Cerebellar nuclear complex (tissue), 1 donor: ENCODE results near the gene WNT7B.

Experiments used
- DNase-seq, 2 experiments: peaks; one replicate each; lab custom pipeline; 2025; lab: John Stamatoyannopoulos, UW

Gene WNT7B

DNA sequence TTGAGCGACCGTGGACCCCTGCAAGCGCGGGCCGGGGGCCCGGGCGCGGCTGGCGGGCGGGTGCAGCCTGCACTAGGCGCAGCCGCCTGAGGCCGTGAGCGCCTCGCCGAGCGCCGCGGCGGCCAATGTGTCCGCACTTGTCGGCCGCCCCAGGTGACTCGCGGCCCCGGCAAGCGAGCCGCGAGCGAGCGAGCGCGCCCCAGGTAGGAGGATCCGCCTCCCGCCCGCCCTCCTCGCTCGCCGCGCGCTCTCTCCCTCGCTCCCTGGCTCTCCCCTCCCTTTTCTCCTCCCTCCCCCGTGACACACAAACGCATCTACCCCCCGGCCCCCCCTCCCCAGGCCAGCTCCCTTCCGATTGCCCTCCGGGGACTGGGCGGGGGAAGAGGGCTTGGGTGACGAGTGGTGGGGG, at the start of gene WNT7B:
TSS of gene WNT7B (minus strand) at position 160 of the 409 bp plus-strand sequence. CDS start 408 bp downstream, outside the sequence.
- no peak for DNase-seq

DNA sequence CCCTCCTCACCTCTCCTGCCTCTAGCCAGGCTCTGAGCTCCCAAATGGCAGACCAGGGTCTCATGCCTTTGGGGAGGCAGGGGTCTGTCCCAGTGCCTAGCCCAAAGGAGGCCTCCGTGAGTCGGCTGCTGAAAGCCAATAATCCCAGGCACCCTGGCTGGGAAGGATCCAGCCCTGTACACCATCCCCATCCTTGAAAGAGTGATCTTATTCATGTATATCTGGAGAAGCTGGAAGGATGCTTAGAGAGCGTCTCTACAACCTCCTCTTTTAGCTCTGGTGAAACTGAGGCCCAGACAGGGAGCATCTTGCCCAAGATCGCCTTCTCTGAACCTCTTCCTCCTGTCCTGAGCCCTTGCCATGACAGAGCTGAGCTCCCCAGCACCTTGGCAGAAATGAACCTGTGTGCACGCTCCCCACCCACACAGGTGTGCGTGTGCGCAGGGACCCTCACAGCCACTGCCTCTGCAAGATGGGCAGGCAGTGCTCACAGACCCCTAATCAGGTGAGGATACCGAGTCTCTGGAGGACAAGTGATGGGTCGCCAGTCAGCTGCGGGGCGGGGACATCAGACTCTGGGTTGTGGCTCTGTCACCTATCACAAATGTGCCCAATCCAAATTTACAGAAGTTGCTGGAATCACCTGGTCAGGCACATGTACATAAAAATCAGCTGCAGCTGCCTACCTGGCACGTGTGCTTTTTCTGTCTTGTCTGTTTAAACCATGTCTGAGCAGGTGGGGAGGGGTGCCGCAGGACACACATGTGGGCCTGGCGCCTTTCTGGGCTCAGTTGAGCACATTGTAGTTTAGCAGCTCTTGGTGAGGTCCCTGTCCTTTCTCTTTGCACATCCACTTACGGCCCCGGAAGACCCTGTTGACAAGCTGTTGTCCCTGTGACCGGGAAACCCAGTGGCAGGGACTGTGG, 49.3 kb upstream of the WNT7B start:
- no peak for DNase-seq

DNA sequence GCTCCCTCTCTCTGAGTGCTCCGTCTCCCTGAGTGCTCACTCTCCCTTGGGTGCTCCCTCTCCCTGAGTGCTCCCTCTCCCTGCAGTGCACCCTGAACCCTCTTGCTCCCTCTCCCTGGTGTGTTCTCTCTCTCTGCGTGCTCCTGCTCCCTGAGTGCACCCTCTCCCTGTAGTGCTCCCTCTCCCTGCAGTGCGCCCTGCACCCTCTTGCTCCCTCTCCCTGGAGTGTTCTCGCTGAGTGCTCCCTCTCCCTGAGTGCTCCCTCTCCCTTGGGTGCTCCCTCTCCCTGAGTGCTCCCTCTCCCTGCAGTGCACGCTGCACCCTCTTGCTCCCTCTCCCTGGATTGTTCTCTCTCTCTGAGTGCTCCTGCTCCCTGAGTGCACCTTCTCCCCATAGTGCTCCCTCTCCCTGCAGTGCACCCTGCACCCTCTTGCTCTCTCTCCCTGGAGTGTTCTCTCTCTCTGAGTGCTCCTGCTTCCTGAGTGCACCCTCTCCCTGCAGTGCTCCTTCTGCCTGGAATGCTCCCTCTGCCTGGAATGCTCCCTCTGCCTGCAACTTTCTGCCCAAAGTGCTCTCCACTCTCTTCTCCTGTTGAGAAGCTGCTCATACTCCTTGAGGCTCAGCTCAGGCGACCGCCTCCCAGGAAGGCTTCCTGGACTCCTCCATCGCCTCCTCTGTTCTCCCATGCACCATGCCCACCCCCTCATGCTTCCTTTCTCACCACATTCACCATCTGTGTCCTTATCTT, 48.4 kb upstream of the WNT7B start:
- no peak for DNase-seq

DNA sequence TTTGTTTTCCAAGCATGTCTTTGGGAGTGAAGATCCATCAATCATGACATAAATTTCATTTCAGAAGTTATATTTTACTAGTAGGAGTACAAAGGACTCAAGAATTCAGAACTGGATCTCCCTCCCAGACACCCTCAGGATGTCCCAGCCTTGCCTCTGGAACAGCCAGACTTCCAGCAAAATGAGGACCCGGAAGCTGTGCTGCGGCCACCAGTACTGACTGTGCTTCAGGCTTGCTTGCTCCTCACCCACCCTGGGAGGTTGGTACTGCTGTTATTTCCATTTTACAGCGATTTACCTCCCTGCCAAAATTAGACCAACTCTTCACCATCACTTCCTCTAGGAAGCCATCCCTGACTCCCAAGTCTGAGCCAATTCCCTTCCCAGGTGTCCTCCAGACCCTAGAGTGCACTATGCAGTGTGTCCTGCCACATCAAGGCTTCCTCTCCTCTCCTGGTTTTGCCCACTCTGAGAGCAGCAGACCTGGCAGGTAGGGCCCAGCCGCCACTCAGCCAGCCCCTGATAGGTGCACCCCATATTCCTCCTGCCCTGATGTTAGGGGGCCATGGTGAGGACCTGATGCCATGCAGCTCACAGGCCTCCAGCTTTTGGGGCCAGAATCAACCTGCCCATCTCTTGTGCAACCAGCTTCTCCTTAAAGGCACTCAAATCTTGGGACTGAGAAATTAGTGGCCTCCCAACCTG, 47.3 kb upstream of the WNT7B start:
- DNase-seq: no peak

DNA sequence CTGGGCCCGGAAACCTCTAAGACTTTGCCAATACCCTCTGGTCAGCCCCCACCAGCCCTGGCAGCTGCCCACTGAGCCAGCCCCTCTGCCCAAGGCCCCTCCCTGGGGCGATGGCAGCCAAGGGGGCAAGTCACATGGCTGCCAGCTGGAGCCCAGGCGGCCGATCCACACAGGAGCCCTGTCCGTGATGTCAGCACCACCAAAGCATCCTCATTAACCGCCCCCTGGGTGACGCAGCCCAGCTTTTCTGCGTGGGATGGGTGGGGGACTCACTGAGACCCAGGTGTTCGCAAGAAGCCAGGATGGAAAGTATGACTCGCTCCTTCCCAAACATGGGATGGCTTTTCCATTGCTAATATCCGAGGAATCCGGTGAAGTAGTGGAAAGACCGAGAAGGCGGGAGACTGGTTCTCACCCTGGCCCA, 46.6 kb upstream of the WNT7B start:
- DNase-seq: no peak

DNA sequence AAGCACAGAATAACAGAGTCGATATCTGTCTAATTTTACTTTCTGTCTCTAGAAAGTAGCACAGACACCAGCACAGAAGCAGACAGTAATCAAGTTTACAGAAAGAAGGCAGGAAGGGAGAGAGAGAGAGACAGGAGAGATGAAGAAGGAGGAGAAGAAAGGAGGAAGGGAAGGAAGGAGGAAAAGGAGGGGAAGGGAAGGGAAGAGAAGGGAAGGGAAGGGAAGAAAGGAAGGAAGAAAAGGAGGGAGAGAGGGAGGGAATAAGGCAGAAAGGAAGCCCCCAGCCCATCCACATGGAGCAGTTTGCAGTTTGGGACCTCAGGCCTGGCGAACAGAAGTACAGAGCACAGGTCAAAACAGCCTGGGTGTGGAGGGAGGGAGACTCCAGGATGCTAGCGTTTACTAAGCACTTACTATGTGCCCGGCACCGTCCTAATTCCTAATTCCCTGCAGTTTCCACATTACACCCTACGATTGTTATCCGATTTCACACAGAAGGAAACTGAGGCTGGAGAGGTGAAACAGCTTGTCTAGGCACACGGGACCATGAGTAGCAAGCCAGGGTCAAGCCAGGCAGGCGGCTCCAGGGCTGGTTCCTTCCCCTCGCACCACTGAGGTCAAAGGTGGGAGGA, 46.0 kb upstream of the WNT7B start:
- no peak for DNase-seq

DNA sequence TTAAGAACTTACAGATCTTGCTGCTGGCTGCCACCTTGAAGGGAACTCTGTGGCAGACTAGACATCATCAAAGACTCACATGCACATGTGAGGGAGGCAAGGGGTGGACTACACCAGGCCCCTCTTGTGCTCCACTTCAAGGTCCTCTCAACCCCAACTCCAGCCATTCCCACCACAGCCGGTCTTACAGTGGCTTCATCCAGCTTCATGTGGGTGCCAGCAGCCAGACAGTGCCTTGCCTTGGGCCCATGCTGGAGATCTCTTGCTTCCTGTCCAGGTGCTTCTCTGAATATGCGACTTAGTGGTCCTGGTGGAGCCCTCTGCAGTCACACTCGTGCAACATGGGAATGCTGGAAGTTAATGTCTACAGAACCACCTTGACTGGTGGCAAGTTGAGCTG, 44.6 kb upstream of the WNT7B start:
- no peak for DNase-seq

DNA sequence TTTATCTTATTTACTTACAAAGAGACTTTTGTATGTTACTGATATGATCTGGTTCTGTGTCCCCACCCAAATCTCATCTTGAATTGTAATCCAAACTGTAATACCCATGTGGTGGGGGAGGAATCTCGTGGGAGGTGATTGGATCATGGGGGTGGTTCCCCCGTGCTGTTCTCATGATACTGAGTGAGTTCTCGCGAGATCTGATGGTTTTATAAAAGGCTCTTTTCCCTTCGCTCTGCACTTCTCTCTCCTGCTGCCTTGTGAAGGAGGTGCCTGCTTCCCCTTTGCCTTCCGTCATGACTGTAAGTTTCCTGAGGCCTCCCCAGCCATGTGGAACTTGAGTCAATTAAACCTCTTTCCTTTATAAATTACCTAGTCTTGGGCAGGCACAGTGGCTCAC, 42.4 kb upstream of the WNT7B start:
- DNase-seq: no peak

DNA sequence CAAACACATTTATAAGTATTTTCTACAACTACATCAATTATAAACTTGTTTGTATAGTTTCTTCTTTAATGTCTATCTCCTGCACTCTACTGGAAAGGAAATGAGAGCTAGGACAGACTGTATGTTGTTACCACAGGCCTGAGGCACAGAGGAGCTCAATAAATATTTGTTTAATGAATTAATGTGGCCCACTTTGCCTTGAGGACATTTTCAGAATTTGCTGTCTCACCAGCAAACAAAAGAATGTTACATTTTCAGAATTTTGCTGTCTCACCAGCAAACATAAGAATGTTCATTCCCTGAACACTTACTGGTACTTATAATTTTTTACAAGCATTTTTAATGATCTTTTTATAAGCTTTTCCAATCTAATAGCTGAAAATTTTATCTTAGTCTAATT, 41.9 kb upstream of the WNT7B start:
- DNase-seq: no peak

DNA sequence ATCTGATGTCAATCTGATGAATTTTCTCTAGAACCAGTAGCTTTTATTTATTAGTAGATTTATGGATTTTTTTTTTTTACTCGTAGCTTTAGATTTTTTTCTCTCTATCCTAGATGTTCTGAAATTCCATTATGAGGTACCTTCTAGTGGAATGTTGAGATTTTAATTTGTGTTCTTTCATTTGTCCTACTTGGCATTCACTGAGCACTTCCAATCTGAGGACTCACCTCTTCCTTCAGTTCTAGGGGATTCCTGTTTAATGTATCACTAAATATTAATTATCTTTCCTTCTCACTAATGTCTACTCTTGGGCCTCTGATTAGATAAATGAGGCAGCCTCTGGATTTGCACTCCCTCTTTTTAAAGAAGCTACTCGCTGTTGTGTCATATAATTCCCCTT, 40.2 kb upstream of the WNT7B start:
- DNase-seq: no peak

DNA sequence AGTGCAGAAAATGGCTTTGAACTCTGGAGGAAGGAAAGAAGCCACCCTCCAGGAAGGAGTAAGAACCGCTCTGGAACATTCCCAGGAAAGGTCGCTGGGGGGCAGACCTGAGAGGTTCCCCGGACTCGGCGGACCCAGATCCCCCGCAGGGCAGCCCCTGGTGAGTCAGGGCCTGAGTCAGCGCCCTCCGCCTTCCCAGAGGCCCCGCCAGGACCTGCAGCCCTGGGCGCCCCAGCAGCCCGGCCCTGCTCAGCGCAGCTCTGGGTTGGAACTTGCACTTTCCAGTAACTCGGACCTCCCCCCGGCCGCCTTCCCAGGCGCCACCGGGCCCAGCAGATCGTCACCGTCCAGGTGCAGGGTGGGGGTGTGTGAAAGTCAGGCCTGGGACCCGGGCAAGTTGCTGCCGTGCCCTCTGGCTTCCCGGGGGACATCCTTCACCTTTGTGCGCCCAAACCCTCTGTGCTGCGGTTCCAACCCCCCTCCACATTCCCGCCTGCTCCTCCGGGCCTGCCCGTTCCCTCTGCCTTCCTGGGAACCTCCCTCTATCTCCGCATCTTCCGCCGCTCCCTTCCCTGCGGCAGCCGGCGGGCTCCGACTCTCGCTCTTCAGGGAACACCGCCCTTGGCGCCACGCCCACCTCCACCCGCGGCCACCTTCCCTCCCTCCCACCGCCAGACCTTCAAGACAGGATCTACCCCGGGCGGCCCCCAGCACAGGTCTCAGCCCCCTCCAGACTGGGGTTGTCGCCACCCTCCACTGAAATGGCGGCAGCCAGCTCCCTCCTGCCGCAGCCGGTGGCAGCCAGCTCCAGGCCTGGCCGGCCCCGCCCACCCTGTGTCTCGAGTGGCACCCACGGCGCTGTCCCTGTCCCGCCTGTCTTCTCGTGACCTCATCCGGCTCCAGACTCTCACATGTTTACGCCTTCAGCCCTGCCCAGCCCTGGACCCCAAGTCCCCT, 36.8 kb upstream of the WNT7B start:
- peak in 1 of 2 experiments; percentile 16 for DNase-seq

DNA sequence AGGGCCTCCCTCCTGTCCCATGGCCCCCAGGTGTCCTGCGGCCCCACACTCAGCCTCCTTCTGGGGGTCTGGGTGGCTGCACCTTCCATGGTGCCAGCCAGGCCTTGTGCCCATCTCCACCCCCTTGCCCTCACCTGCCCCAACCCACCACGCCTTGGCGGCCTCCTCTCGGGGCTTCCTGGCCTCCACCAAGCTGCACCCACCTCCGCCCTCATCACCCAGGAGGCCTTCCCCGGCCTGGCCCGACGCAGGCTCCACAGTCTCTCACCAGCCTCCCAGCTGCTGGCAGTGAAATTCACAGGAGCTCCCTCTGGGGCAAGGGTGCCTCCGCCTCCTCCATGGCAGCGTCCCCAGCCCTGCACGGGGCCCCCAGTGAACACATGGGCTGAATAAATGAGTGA, 35.9 kb upstream of the WNT7B start:
- no peak for DNase-seq

DNA sequence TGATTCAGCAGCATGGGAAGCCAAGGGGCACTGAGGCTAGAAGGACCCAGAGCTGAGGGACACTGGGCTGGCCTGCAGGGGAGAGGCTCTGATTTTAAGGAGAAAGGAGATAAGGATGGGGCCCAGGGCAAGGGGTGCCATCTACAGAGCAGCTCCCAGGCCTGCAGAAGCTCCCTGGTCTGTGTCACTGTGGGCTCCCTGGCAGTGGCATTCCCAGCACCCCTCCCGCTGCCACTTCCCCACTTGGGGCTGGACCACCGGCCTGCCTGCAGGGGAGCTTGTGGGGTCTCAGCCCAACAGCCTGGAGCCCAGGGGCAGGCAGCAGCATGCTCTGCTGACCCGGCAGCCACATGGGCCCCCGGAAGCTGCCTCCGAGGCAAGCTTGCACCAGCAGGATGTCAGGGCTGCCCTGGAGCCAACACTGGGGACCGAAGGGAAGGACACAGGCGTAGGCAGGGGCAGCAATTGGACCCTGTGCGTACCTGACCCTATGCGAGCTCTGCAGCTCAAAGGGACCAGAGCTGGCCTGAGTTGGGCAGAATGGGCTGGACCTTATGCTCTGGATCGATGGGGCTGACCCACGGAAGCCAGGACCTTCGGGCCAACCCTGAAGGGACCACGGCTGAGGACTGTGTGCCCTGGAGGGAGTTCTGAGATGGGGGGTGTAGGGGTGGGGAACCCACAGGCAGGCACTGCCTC, 35.4 kb upstream of the WNT7B start:
- DNase-seq: no peak

DNA sequence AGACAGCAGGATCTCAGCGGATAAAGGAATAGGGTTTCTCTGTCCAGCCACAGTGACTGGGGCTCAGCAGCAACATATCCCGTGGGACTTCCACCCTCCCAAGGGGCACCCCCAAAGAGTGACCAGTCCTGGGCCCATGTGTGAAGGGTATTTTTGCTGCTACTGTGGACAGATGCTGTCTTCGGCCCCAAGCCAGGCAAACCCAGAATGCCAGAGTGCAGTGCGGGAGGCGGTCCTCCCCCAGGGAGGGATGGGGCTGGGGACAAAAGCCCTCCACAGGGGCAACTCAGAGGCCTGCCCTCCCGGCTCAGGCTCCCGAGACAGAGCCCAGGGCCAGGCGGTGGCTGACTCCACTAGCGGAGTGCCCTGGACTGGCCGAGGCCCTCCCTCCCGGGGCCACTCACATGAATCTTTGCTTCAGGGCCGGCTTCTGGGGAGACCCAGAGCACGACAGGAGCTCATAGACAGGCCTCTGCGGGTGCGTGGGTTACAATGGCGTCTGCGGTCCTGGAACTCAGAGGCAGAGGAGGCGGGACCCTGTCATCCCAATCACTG, 34.7 kb upstream of the WNT7B start:
- DNase-seq: no peak

DNA sequence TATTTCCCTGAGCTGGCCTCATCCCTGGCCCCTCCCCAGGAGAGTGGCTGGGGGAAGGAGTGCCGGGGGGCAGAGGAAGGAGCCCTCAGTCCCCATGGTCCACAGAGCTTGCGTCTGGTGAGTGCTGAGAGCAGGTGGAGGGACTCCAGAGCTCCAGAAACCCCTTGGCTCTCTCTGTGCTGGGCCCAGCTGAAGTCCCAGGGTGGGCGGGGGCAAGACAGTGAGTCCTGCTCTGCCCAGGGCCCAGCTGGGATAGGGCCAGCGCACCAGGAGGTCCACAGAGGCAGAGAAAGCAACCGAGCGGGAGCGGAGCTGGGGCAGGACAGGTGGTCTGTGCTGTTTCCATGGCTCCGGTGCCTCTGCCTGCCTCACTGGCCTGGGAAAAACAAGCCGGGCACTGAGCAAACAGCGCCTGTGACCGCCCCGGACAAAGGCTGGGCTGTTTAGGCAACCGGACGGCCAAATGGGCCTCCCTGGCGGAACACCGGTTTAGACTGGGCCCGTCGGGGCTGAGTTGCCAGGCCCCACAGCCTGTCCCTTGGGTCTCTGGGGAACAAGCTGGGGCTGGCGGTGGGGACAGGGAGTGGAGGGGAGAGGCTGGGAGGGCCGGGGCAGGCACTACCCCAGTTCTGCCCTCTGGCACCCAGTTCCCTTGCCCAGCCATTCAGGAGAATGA, 34.1 kb upstream of the WNT7B start:
- no peak for DNase-seq

DNA sequence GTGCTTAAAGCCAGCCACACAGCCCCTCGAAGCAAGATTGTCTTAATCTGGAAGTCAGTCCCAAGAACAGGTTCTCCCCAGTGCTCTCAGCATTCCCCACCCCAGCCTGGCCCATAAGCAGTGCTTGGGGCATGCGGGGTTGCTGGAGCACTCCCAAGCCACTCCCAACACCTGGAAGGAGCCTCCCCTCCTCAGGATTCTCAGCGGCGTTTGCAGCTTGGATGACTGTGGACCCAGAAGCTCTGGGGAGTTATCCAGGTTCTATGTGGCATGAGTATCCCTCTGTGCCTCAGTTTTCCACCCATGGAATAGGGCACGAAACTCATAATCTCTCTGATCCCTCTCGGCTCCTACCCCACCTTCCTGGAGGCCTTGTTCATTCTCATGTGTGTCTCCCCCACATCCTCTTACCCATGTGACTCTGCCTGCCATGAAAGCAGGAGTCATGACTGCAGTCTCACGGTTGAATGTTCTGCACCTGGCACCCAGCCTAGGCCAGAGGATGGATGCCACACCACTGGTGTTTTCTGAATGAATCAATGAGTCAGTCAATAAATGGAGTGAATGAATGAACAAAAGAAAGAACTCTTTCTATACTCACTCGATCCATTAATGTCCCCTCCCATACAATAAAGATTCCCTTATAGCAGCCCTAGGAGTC, 33.4 kb upstream of the WNT7B start:
- no peak for DNase-seq

DNA sequence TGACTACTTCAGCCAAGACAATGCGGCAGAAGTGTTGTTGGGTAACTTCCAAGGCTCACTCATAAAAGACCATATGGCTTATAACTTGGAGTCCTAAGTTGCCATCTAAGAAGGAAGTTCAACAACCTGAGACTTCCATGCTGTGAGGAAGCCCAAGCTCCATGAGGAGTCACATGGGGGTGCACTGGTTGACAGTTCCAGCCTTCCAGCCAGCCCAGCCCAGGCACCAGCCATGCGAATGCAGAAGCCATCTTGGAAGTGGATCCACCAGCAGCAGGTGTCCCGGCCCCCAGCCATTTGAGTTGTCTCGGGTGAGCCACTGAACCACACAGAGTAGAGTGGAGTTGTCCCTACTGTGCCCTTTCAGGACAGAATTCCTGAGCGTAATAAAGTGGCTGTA, 32.8 kb upstream of the WNT7B start:
- no peak for DNase-seq

DNA sequence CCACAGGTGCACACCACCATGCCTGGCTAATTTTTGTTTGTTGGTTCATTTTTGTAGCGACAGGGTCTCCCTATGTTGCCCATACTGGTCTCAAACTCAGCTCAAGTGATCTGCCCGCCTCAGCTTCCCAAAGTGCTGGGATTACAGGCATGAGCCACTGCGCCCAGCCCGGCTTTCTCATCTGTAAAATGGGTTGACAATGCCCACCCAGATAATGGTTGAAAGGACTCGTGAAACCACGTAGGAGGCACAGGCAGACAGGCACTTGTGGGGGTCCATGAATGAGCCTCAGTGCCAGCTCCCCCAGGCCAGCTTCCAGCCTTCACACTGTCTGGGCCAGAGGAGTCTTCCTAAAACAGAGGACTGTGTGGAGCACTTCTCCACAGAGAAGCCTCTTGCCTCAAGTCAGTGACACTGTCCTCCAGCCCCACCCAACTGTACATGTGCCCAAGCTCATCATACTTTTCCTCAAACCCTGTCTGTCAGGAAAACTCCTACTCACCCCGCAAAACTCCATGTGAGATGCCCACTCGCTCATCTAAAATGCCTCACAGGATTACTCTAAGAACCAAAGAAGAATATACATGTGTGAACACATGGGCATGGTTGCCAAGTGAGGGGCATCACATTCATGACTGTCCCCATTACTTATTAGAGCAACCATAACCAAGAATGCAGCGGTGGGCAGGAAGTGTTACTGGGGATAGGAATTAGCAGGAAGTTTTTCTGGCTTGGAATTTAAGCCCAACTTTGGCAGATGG, 32.1 kb upstream of the WNT7B start:
- DNase-seq: no peak
